ENCODE data around the gene TMEM196.

Gene TMEM196

GRCh38 chr7:19762631-19763030, 10.8 kb downstream of the TMEM196 start:
- no peak overlapping the region for H3K27ac ChIP-seq
- no peaks in the 10 kb centered on the region for H4K20me1 ChIP-seq
- H3K36me3 ChIP-seq: no peaks in the 10 kb centered on the region
- no peak overlapping the region for H3K4me2 ChIP-seq
- no peak for TF ChIP-seq Cebpa-rat (IDR thresholded peaks at IDR 0.05)
- H3K4me1 ChIP-seq: no peaks in the 10 kb centered on the region
- no peaks in the 10 kb centered on the region for H3K9me3 ChIP-seq (replicated peaks in 1 of 11)
- H3K4me3 ChIP-seq: no peak overlapping the region
- no peak overlapping the region for H3K9ac ChIP-seq
- no peaks in the 10 kb centered on the region for H3K27me3 ChIP-seq

DNA sequence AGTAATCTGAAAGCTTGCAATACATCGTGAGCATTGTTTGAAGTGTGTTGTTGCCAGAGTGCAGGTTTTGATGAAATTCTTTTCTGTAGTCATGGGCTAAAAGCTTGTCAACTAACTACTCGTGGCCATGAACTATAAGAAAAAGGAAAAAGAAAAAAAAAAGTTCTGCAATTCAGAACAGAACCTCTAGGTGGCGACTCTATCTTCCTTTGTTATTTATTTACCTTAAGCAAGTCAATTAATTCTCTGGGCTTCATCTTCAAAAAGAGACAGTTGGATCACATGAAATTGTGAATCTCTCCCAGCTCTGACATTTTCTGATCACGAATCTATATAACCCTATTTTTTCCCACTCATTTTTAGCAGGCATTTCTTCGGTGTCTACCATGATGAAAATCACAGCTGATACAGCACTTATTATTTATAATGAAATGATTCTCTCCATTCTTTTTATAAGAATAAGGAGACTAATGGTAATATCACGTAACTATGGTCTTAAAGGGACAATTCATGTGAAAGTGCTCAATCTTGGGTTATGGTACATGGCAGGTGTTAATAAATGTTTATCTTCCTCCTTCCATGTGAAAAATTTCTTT, 18.8 kb downstream of the TMEM196 start:
- H3K27me3 ChIP-seq: no peaks in the 10 kb centered on the region
- no peaks in the 10 kb centered on the region for H4K20me1 ChIP-seq
- no peak overlapping the region for H3K27ac ChIP-seq
- TF ChIP-seq Cebpa-rat (IDR thresholded peaks at IDR 0.05): no peak
- H3K4me2 ChIP-seq: no peak overlapping the region
- no peak overlapping the region for H3K4me3 ChIP-seq
- no peak overlapping the region for H3K9ac ChIP-seq
- H3K4me1 ChIP-seq: no peaks in the 10 kb centered on the region
- no peaks in the 10 kb centered on the region for H3K9me3 ChIP-seq (replicated peaks in 1 of 11)
- no peaks in the 10 kb centered on the region for H3K36me3 ChIP-seq

DNA sequence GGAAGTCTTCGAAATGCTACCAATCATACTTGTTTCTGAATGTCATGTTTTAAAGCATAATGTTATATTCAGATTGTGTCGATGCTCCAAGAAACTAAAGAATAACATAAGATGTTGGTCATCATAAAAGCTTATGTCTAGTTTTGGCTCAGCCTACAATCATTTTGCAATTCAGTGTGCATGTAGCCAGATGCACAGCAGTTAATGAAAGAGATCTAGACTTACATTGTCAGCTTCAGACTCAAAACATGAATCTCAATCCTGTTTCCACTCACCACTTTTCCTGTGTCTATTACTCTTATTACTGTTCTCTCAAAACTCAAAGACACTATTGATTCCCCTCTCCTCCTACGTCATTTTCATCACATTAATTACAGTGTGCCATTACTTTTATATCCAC, 21.4 kb downstream of the TMEM196 start:
- Histone ChIP-seq H3K27ac (no peak overlapping the region), H3K36me3 (no peaks in the 10 kb centered on the region), H4K20me1 (no peaks in the 10 kb centered on the region), H3K9me3 (replicated peaks in 1 of 11) (no peaks in the 10 kb centered on the region), H3K4me3 (no peak overlapping the region), H3K9ac (no peak overlapping the region), H3K27me3 (no peaks in the 10 kb centered on the region), H3K4me1 (no peaks in the 10 kb centered on the region), H3K4me2 (no peak overlapping the region)
- no peak for TF ChIP-seq Cebpa-rat (IDR thresholded peaks at IDR 0.05)

DNA sequence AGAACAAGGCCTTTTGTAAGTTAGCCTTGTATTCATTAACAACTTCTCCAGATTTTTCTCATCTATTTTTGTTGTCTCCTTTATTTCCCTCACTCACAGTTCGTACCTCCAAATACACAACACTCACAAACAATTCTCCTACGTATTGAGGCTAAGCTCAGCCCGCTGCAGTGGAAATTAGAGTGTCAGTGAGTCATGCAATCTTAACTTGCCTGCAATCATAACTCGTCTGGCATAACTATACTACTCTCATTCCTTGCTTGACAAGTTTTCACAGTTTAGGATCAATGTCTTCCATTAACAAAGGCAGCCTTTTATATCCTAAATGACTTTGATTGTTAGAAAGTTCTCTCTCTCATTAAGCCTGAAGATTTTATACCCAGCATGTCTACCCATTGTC, 23.8 kb downstream of the TMEM196 start:
- Histone ChIP-seq H3K27me3 (no peaks in the 10 kb centered on the region), H3K9me3 (replicated peaks in 1 of 11) (no peaks in the 10 kb centered on the region), H3K36me3 (no peaks in the 10 kb centered on the region), H3K4me1 (no peaks in the 10 kb centered on the region), H3K4me2 (no peak overlapping the region), H3K9ac (no peak overlapping the region), H3K27ac (no peak overlapping the region), H4K20me1 (no peaks in the 10 kb centered on the region), H3K4me3 (no peak overlapping the region)
- no peak for TF ChIP-seq Cebpa-rat (IDR thresholded peaks at IDR 0.05)

GRCh38 chr7:19747740-19748339, 25.6 kb downstream of the TMEM196 start:
- no peaks in the 10 kb centered on the region for H3K27me3 ChIP-seq
- TF ChIP-seq Cebpa-rat (IDR thresholded peaks at IDR 0.05): no peak
- H3K4me3 ChIP-seq: no peak overlapping the region

GRCh38 chr7:19744075-19744474, 29.3 kb downstream of the TMEM196 start:
- H3K9ac ChIP-seq: no peak overlapping the region
- H3K27ac ChIP-seq: no peak overlapping the region
- TF ChIP-seq Cebpa-rat (IDR thresholded peaks at IDR 0.05): no peak
- H3K9me3 ChIP-seq (replicated peaks in 1 of 11): no peaks in the 10 kb centered on the region
- H3K27me3 ChIP-seq: no peaks in the 10 kb centered on the region
- H3K4me2 ChIP-seq: no peak overlapping the region
- H3K4me3 ChIP-seq: no peak overlapping the region
- no peaks in the 10 kb centered on the region for H4K20me1 ChIP-seq
- no peaks in the 10 kb centered on the region for H3K4me1 ChIP-seq
- no peaks in the 10 kb centered on the region for H3K36me3 ChIP-seq

More at GRCh38 chr7:19747740-19748339, 25.6 kb downstream of the TMEM196 start:
- Histone ChIP-seq H3K4me1 (no peaks in the 10 kb centered on the region), H4K20me1 (no peaks in the 10 kb centered on the region), H3K9ac (no peak overlapping the region), H3K27ac (no peak overlapping the region), H3K9me3 (replicated peaks in 1 of 11) (no peaks in the 10 kb centered on the region), H3K4me2 (no peak overlapping the region), H3K36me3 (no peaks in the 10 kb centered on the region)

DNA sequence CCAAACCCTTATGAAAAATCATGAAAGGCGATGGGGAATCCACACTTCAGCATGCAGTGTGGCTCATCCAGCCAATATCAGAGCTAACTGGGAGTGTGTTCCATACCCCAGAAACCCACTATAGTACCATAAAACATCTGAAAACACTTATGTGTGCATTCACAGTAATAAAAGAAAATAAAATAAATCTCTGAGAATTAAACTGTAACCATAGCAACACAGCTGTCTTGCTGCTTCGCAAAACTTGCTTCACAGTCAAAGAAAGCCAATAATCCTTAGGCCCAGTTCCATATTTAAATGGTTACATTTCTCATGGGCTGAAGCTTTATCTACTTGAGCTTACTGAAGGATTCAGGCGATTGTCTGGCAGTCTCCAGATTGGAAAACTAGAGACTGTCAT, 44.7 kb downstream of the TMEM196 start:
- H3K27me3 ChIP-seq: no peaks in the 10 kb centered on the region
- H3K36me3 ChIP-seq: no peaks in the 10 kb centered on the region
- H3K9ac ChIP-seq: no peak overlapping the region
- no peak for TF ChIP-seq Cebpa-rat (IDR thresholded peaks at IDR 0.05)
- no peak overlapping the region for H3K4me2 ChIP-seq
- no peak overlapping the region for H3K4me3 ChIP-seq
- no peaks in the 10 kb centered on the region for H3K4me1 ChIP-seq
- no peak overlapping the region for H3K27ac ChIP-seq
- no peaks in the 10 kb centered on the region for H3K9me3 ChIP-seq (replicated peaks in 1 of 11)
- no peaks in the 10 kb centered on the region for H4K20me1 ChIP-seq

DNA sequence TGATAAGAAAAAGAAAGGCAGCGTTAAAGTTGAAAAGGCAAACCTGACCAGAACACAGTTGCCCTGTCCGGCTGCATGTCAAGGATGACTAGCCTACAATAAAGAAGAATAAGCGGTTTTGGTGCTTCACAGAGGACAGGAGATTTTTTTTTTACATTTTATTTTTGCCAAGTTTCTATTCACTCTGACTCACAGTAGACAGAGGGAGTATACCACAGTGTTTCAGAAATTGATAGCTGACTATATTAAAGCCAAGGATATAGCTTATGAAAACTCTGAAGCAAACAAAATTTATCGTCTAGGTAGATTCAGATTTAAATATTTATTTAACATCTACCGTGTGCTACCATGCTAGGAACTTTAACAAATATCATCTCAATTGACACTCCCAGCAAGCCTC, 47.6 kb downstream of the TMEM196 start:
- no peaks in the 10 kb centered on the region for H3K4me1 ChIP-seq
- TF ChIP-seq Cebpa-rat (IDR thresholded peaks at IDR 0.05): no peak
- no peak overlapping the region for H3K4me2 ChIP-seq
- no peaks in the 10 kb centered on the region for H4K20me1 ChIP-seq
- no peak overlapping the region for H3K9ac ChIP-seq
- no peak overlapping the region for H3K4me3 ChIP-seq
- H3K27ac ChIP-seq: no peak overlapping the region
- no peaks in the 10 kb centered on the region for H3K36me3 ChIP-seq
- H3K27me3 ChIP-seq: no peaks in the 10 kb centered on the region
- H3K9me3 ChIP-seq (replicated peaks in 1 of 11): no peaks in the 10 kb centered on the region

- no peaks in the 10 kb centered on the region for H3K27me3 ChIP-seq
- no peaks in the 10 kb centered on the region; a peak in 1 of 22 replicates for H4K20me1 ChIP-seq
- H3K9me3 ChIP-seq (replicated peaks in 1 of 11): no peaks in the 10 kb centered on the region
- H3K4me3 ChIP-seq: no peak overlapping the region
- H3K27ac ChIP-seq: no peak overlapping the region
- TF ChIP-seq Cebpa-rat (IDR thresholded peaks at IDR 0.05): no peak
- no peaks in the 10 kb centered on the region for H3K36me3 ChIP-seq
- H3K4me2 ChIP-seq: no peak overlapping the region
- H3K4me1 ChIP-seq: no peaks in the 10 kb centered on the region
- H3K9ac ChIP-seq: no peak overlapping the region
Measured at GRCh38 chr7:19715499-19715898, 57.9 kb downstream of the TMEM196 start.

DNA sequence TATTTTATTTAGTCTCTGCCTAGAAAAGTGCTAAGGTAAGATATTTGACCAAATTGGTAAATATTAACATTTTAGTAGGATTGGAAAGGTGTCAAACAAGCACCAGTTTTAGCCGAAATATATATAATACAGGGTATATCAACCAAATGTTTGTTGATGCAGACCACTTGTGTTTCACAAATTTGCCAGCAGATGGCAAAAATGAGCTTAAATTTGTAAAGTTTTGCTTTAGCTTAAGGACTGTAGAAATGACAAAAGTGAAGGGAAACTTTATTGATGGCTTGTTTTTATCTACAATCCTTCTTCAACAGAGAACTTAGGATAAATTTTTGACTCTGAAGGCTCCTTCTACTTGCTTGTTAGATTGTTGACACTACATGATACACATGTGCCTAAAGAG, 59.7 kb downstream of the TMEM196 start:
- Histone ChIP-seq H4K20me1 (no peaks in the 10 kb centered on the region; a peak in 1 of 22 replicates), H3K4me2 (no peak overlapping the region), H3K9me3 (replicated peaks in 1 of 11) (no peaks in the 10 kb centered on the region), H3K9ac (no peak overlapping the region), H3K27me3 (no peaks in the 10 kb centered on the region), H3K36me3 (no peaks in the 10 kb centered on the region), H3K4me1 (peaks cover 0 to 7% (median 5%) of the 10 kb centered on the region in 10 experiments; a peak in 5 of 20 replicates), H3K4me3 (no peak overlapping the region), H3K27ac (no peak overlapping the region)
- TF ChIP-seq Cebpa-rat (IDR thresholded peaks at IDR 0.05): no peak

All from BLaER1 treated with 17β-estradiol and CSF1 and Interleukin-3, amounts not matched to agents 10 nM and 100 nM (cell line).